GM23248 (cell line): ENCODE data around the gene LIFR. TPM values are rescaled to one million over a fixed set of nuclear protein-coding genes. Genes with fewer than 3 reads are reported as not detected.
A peak's percentile ranks its signal among the peaks of the same experiment; 100 is the strongest.
"Not testable (repeated sequence)": the region's sequence is repeated elsewhere in the genome, so short reads cannot be mapped to it uniquely, and the experiment has no call there.

Experiments
- DNase-seq: peaks from one replicate; pipeline ENCODE4 v3.0.0-alpha.2; 2015
- H2AFZ ChIP-seq: fragments of 200-600 bp; sonication (generic); 2 replicates; pipeline ENCODE4 v1.6.1; 2016; ENCODE audit warnings: antibody characterized with exemption
- H3F3A ChIP-seq: fragments of 200-600 bp; sonication (generic); 2 replicates; pipeline ENCODE4 v1.6.1; 2016; ENCODE audit warnings: mild to moderate bottlenecking, antibody characterized with exemption, mixed run types; ENCODE audit not compliant: insufficient read depth
- H3K27ac ChIP-seq: fragments of 200-600 bp; sonication (generic); 2 replicates; pipeline ENCODE4 v1.5.1; 2016; ENCODE audit warnings: mild to moderate bottlenecking
- H3K27me3 ChIP-seq: fragments of 200-600 bp; sonication (generic); replicated peaks from 2 replicates; pipeline ENCODE4 v1.6.1; 2016; ENCODE audit warnings: mild to moderate bottlenecking; ENCODE audit not compliant: insufficient read depth
- H3K36me3 ChIP-seq: fragments of 200-600 bp; sonication (generic); 2 replicates; pipeline ENCODE4 v1.6.1; 2016; ENCODE audit warnings: low read depth, mild to moderate bottlenecking
- H3K4me1 ChIP-seq: fragments of 200-600 bp; sonication (generic); 2 replicates; pipeline ENCODE4 v1.6.1; 2016; ENCODE audit warnings: mild to moderate bottlenecking; ENCODE audit not compliant: insufficient read depth
- H3K4me2 ChIP-seq: fragments of 200-600 bp; sonication (generic); one replicate; pipeline ENCODE4 v1.6.1; 2016; ENCODE audit warnings: mild to moderate bottlenecking; ENCODE audit not compliant: unreplicated experiment
- H3K4me3 ChIP-seq: fragments of 200-600 bp; sonication (generic); 2 replicates; pipeline ENCODE4 v1.5.1; 2016; ENCODE audit warnings: mild to moderate bottlenecking
- H3K79me2 ChIP-seq: fragments of 200-600 bp; sonication (generic); 2 replicates; pipeline ENCODE4 v1.6.1; 2016; ENCODE audit warnings: mild to moderate bottlenecking; ENCODE audit not compliant: insufficient read depth
- H3K9ac ChIP-seq: fragments of 200-600 bp; sonication (generic); 2 replicates; pipeline ENCODE4 v1.6.1; 2016; ENCODE audit warnings: mild to moderate bottlenecking
- H3K9me2 ChIP-seq: fragments of 200-600 bp; sonication (generic); 2 replicates; pipeline ENCODE4 v1.6.1; 2016; ENCODE audit warnings: mixed run types, mild to moderate bottlenecking, moderate library complexity; ENCODE audit not compliant: insufficient read depth
- H3K9me3 ChIP-seq: fragments of 200-600 bp; sonication (generic); one replicate; pipeline ENCODE4 v1.6.1; 2017; ENCODE audit warnings: low read depth
- H4K20me1 ChIP-seq: fragments of 200-600 bp; sonication (generic); 2 replicates; pipeline ENCODE4 v1.6.0; 2016; ENCODE audit not compliant: insufficient read depth
- EZH2 ChIP-seq: fragments of 200-600 bp; sonication (generic); IDR thresholded peaks from 2 replicates; pipeline ENCODE4 v1.6.1; 2018; ENCODE audit warnings: antibody characterized with exemption, mild to moderate bottlenecking; ENCODE audit not compliant: insufficient read depth, poor library complexity, severe bottlenecking
- EZH2phosphoT487 ChIP-seq: fragments of 200-600 bp; sonication (generic); IDR thresholded peaks from 2 replicates; pipeline ENCODE4 v1.6.1; 2018; ENCODE audit warnings: antibody characterized with exemption, moderate library complexity, mild to moderate bottlenecking, low read depth; ENCODE audit not compliant: insufficient read depth
- WGBS, 2 experiments: methylation state at CpG; one replicate each; pipeline ENCODE4 v1.1.6; 2015 to 2017; ENCODE audit warnings: low lambda C conversion rate in 2 of 2, low coverage in 1 of 2; ENCODE audit errors: missing lambda C conversion rate in 2 of 2; 5-methylcytosine and 5-hydroxymethylcytosine counted together
- in situ Hi-C: fragments of 300-500 bp; cut with MboI; formaldehyde crosslinking; loops from 2 replicates; pipeline ENCODE4 v1.15.0; 2020
- polyA plus RNA-seq: library from polyadenylated mRNA; unstranded; fragments of >200 nt; fragmentation: Nextera tagmentation; extraction: Ambion mirVana; gene quantifications from 2 replicates; pipeline ENCODE4 v1.2.1, GENCODE V29; 2016
- total RNA-seq: library from RNA; depleted of rRNA; stranded (reverse); fragments of >200 nt; shearing (Covaris generic); gene quantifications from 2 replicates; pipeline ENCODE4 v1.2.3, GENCODE V29; 2014

The LIFR gene
- total and polyA plus RNA-seq, 2 experiments from 2014 or later: 6.9 to 8.1 TPM

- Histone ChIP-seq H4K20me1 (no peaks in the 10 kb centered on the region), H3K4me3 (no peak overlapping the region), H3K27me3 (no peaks in the 10 kb centered on the region), H2AFZ (no peak overlapping the region), H3F3A (peaks cover 37% of the 10 kb centered on the region), H3K9me2 (no peaks in the 10 kb centered on the region), H3K79me2 (no peaks in the 10 kb centered on the region), H3K9ac (no peak overlapping the region), H3K9me3 (no peaks in the 10 kb centered on the region), H3K4me1 (peaks cover 35% of the 10 kb centered on the region), H3K4me2 (peak overlapping the region; percentile 15), H3K27ac (no peak overlapping the region), H3K36me3 (no peaks in the 10 kb centered on the region)
- in situ Hi-C loops: no loop called here
- DNase-seq: peak; percentile 86
- WGBS, 2 experiments: 5 to 6% methylated on average over 4 of the region's 4 CpGs
- TF ChIP-seq EZH2phosphoT487: no peak
These were observed 45.4 kb upstream of the LIFR start for GRCh38 chr5:38601863-38602298.

GRCh38 chr5:38601133-38601862 is 44.9 kb upstream of the LIFR start:
- no peak overlapping the region for H3K9ac ChIP-seq
- no peaks in the 10 kb centered on the region for H3K9me2 ChIP-seq
- no peaks in the 10 kb centered on the region for H3K79me2 ChIP-seq
- H3K4me1 ChIP-seq: peaks cover 35% of the 10 kb centered on the region
- no peaks in the 10 kb centered on the region for H4K20me1 ChIP-seq
- no peaks in the 10 kb centered on the region for H3K27me3 ChIP-seq
- peaks cover 37% of the 10 kb centered on the region for H3F3A ChIP-seq
- H3K9me3 ChIP-seq: no peaks in the 10 kb centered on the region
- H3K4me2 ChIP-seq: peak overlapping the region; percentile 15
- no peak for TF ChIP-seq EZH2phosphoT487
- TF ChIP-seq EZH2: no peak
- DNase-seq: no peak
- 75 to 79% methylated on average over 5 of the region's 5 CpGs for WGBS, 2 experiments
- in situ Hi-C loops: no loop called here
- H3K4me3 ChIP-seq: no peak overlapping the region
- H3K36me3 ChIP-seq: no peaks in the 10 kb centered on the region
- no peak overlapping the region for H2AFZ ChIP-seq
- no peak overlapping the region for H3K27ac ChIP-seq

GRCh38 chr5:38600329-38601045 is 44.0 kb upstream of the LIFR start:
- Histone ChIP-seq H3K4me3 (no peak overlapping the region), H4K20me1 (no peaks in the 10 kb centered on the region), H3F3A (peaks cover 37% of the 10 kb centered on the region), H2AFZ (no peak overlapping the region), H3K36me3 (no peaks in the 10 kb centered on the region), H3K27ac (no peak overlapping the region), H3K27me3 (no peaks in the 10 kb centered on the region), H3K79me2 (no peaks in the 10 kb centered on the region), H3K9me3 (no peaks in the 10 kb centered on the region), H3K9me2 (no peaks in the 10 kb centered on the region), H3K9ac (no peak overlapping the region), H3K4me1 (peaks cover 43% of the 10 kb centered on the region), H3K4me2 (no peak overlapping the region)
- DNase-seq: no peak
- in situ Hi-C loops: no loop called here
- TF ChIP-seq EZH2 (no peak), EZH2phosphoT487 (no peak)
- WGBS, 2 experiments: 90 to 91% methylated on average over 3 of the region's 3 CpGs

- H3K4me1 ChIP-seq: peaks cover 48% of the 10 kb centered on the region
- H3K27ac ChIP-seq, H3K9ac ChIP-seq, in situ Hi-C loops, H3K9me3 ChIP-seq, H3K79me2 ChIP-seq, H3K4me2 ChIP-seq, H4K20me1 ChIP-seq, H3K36me3 ChIP-seq, H3K4me3 ChIP-seq, H3K9me2 ChIP-seq, DNase-seq, H2AFZ ChIP-seq, H3K27me3 ChIP-seq: not testable (repeated sequence)
- H3F3A ChIP-seq: peaks cover 37% of the 10 kb centered on the region
These were observed 43.3 kb upstream of the LIFR start for GRCh38 chr5:38599751-38600150.
